Neutrophil (primary cell): ENCODE results near the gene LRRC63.

Source experiments
- H3K27ac ChIP-seq: fragments of 200-600 bp; sonication (generic); 2 replicates; pipeline ENCODE4 v1.5.1; 2016; ENCODE audit warnings: mild to moderate bottlenecking, moderate library complexity
- H3K27me3 ChIP-seq: fragments of 200-600 bp; sonication (generic); 2 replicates; pipeline ENCODE4 v1.6.0; 2016; ENCODE audit warnings: mild to moderate bottlenecking
- H3K36me3 ChIP-seq: fragments of 200-600 bp; sonication (generic); 2 replicates; pipeline ENCODE4 v1.5.1; 2017
- H3K4me1 ChIP-seq, 2 experiments: fragments of 200-600 bp in 1 of 2; sonication (generic) in 1 of 2; 1 replicate in 1 of 2; 2 replicates in 1 of 2; pipeline versions ENCODE4 v1.5.1 to v1.6.1; 2013 to 2016; ENCODE audit warnings: low read depth in 1 of 2, low read length in 1 of 2, mild to moderate bottlenecking in 1 of 2, moderate library complexity in 1 of 2; ENCODE audit not compliant: control insufficient read depth in 1 of 2, insufficient read depth in 1 of 2
- H3K4me3 ChIP-seq, 2 experiments: fragments of 200-600 bp in 1 of 2; sonication (generic) in 1 of 2; 1 replicate in 1 of 2; 2 replicates in 1 of 2; pipeline ENCODE4 v1.5.1; 2013 to 2016; ENCODE audit warnings: low read depth in 1 of 2, low read length in 1 of 2, mild to moderate bottlenecking in 1 of 2, moderate library complexity in 1 of 2
- H3K9me3 ChIP-seq: fragments of 200-600 bp; sonication (generic); 2 replicates; pipeline ENCODE4 v1.5.1; 2016
- TF ChIP-seq, protein P1 (sequence below): fragments of 200-600 bp; sonication (generic); IDR thresholded peaks from 2 replicates; pipeline ENCODE4 v1.5.1; 2016; ENCODE audit warnings: antibody characterized with exemption

LRRC63 gene

DNA sequence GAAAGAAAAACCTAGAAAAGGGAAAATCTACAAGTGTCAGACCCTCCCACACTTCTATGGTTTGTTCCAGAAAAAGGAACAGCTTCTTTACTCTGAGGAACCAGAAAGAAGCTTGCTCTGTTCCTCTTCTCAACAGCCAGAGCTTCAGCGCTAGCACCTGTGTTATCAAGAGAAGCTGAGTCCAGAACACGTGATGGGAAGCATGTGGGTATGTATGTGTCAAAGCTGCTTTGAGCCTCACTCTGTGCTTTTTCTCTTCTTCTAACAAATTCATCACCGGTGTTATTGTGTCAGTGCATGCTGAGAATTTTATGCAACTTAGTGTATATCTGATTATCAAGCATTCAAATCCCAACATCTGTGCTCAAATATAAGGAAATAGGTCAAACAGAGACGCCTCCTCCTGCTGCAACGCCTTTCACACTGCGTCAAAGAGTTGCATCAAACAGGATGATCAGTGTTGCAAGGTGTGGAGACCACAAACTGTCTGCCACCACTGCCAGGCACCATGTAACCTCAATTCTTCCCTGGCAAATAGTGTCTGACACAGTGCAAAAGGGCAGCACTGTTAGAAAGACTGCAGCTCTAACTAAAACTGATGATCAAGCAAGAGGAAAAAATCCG lies 83.9 kb downstream of the LRRC63 start:
- Histone ChIP-seq H3K36me3 (no peaks in the 10 kb centered on the region), H3K27me3 (no peaks in the 10 kb centered on the region), H3K4me1 (peaks cover 48 to 56% of the 10 kb centered on the region in 2 experiments), H3K4me3 (peak overlapping the region; percentile 27 to 35), H3K9me3 (no peaks in the 10 kb centered on the region), H3K27ac (peak overlapping the region; percentile 92)
- TF ChIP-seq, protein P1, sequence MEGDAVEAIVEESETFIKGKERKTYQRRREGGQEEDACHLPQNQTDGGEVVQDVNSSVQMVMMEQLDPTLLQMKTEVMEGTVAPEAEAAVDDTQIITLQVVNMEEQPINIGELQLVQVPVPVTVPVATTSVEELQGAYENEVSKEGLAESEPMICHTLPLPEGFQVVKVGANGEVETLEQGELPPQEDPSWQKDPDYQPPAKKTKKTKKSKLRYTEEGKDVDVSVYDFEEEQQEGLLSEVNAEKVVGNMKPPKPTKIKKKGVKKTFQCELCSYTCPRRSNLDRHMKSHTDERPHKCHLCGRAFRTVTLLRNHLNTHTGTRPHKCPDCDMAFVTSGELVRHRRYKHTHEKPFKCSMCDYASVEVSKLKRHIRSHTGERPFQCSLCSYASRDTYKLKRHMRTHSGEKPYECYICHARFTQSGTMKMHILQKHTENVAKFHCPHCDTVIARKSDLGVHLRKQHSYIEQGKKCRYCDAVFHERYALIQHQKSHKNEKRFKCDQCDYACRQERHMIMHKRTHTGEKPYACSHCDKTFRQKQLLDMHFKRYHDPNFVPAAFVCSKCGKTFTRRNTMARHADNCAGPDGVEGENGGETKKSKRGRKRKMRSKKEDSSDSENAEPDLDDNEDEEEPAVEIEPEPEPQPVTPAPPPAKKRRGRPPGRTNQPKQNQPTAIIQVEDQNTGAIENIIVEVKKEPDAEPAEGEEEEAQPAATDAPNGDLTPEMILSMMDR = peak; percentile 12

GRCh38 chr13:46296115-46296822 lies 84.5 kb downstream of the LRRC63 start:
- peak overlapping the region; percentile 92 for H3K27ac ChIP-seq
- peak overlapping the region; percentile 27 to 35 for H3K4me3 ChIP-seq
- TF ChIP-seq, protein P1 = no peak
- H3K9me3 ChIP-seq = no peaks in the 10 kb centered on the region
- H3K4me1 ChIP-seq = peaks cover 48 to 56% of the 10 kb centered on the region in 2 experiments
- no peaks in the 10 kb centered on the region for H3K27me3 ChIP-seq
- no peaks in the 10 kb centered on the region for H3K36me3 ChIP-seq

GRCh38 chr13:46296921-46297320 lies 85.2 kb downstream of the LRRC63 start:
- H3K36me3 ChIP-seq = no peaks in the 10 kb centered on the region
- H3K4me1 ChIP-seq = peaks cover 48 to 56% of the 10 kb centered on the region in 2 experiments
- H3K27ac ChIP-seq = peak overlapping the region; percentile 92
- no peaks in the 10 kb centered on the region for H3K9me3 ChIP-seq
- no peaks in the 10 kb centered on the region for H3K27me3 ChIP-seq
- peak overlapping the region; percentile 27 to 35 for H3K4me3 ChIP-seq
- TF ChIP-seq, protein P1 = no peak

GRCh38 chr13:46297361-46297811 lies 85.7 kb downstream of the LRRC63 start:
- H3K9me3 ChIP-seq = no peaks in the 10 kb centered on the region
- TF ChIP-seq, protein P1 = no peak
- H3K27me3 ChIP-seq = no peaks in the 10 kb centered on the region
- no peaks in the 10 kb centered on the region for H3K36me3 ChIP-seq
- H3K4me3 ChIP-seq = peak overlapping the region in 1 of 2 experiments; percentile 27
- peaks cover 48 to 56% of the 10 kb centered on the region in 2 experiments for H3K4me1 ChIP-seq
- H3K27ac ChIP-seq = peak overlapping the region; percentile 92

DNA sequence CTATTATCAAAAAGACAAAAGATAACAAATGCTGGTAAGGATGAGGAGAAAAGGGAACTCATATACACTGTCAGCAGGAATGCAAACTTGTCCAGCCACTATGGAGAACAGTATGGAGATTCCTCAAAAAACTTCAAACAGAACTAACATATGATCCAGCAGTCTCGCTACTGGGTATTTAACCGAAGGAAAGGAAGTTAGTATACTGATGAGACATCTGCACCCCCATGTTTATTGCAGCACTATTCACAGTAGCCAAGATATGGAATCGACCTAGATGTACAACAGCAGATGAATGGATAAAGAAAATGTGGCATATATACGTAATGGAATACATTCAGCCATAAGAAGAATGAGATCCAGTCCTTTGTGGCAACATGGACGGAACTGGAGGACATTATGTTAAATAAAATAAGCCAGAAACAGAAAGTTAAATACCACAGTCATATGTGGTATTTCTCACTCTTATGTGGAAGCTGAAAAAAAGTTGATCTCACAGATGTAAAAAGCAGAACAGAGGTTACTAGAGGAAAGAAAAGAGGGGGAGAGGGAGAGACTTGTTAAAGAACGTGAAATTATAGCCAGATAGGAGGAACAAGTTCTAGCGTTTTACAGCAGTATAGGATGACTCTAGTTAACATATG lies 92.1 kb downstream of the LRRC63 start:
- Histone ChIP-seq H3K27ac (peak overlapping the region; percentile 1), H3K4me3 (no peak overlapping the region), H3K27me3 (no peaks in the 10 kb centered on the region), H3K36me3 (no peaks in the 10 kb centered on the region), H3K9me3 (no peaks in the 10 kb centered on the region), H3K4me1 (peaks cover 10% of the 10 kb centered on the region in 2 experiments)
- TF ChIP-seq, protein P1 = no peak
